Neural cell (in vitro differentiated cells): ENCODE measurements around the gene DKK1. TPM values are rescaled to one million over a fixed set of nuclear protein-coding genes. Genes with fewer than 3 reads are reported as not detected.

Experiments used
- H2AFZ ChIP-seq: fragments of 200-600, 300-800 bp; sonication (generic), shearing (Covaris generic); 2 replicates; pipeline ENCODE4 v1.6.0; 2014; ENCODE audit warnings: low read depth, mild to moderate bottlenecking, antibody characterized with exemption, low read length, moderate library complexity
- H3F3A ChIP-seq: fragments of 200-600 bp; shearing (Covaris generic); 2 replicates; pipeline ENCODE4 v1.6.1; 2016; ENCODE audit warnings: mild to moderate bottlenecking, moderate library complexity, mixed read lengths, antibody characterized with exemption, low read length; ENCODE audit not compliant: insufficient read depth, poor library complexity, severe bottlenecking
- H3K27ac ChIP-seq: fragments of 200-600, 300-800 bp; sonication (generic), shearing (Covaris generic); 2 replicates; pipeline ENCODE4 v1.5.1; 2014; ENCODE audit warnings: mild to moderate bottlenecking, low read length, moderate library complexity
- H3K27me3 ChIP-seq: fragments of 300-800, 200-600 bp; sonication (generic), shearing (Covaris generic); 2 replicates; pipeline ENCODE4 v1.6.0; 2014; ENCODE audit warnings: mild to moderate bottlenecking, low read depth, low read length, moderate library complexity; ENCODE audit not compliant: insufficient read depth
- H3K36me3 ChIP-seq: fragments of 300-800, 200-600 bp; sonication (generic), shearing (Covaris generic); 2 replicates; pipeline ENCODE4 v1.5.1; 2014; ENCODE audit warnings: mild to moderate bottlenecking, antibody characterized with exemption, low read length, moderate library complexity; ENCODE audit not compliant: insufficient read depth
- H3K4me2 ChIP-seq: fragments of 300-800, 200-600 bp; sonication (generic), shearing (Covaris generic); 2 replicates; pipeline ENCODE4 v1.6.0; 2014; ENCODE audit warnings: mild to moderate bottlenecking, low read length
- H3K4me3 ChIP-seq: fragments of 300-800, 200-600 bp; sonication (generic), shearing (Covaris generic); 2 replicates; pipeline ENCODE4 v1.5.1; 2014; ENCODE audit warnings: mild to moderate bottlenecking, low read length, moderate library complexity
- H3K79me2 ChIP-seq: fragments of 200-600 bp; shearing (Covaris generic); replicated peaks from 2 replicates; pipeline ENCODE4 v1.6.0; 2014; ENCODE audit warnings: mild to moderate bottlenecking, low read length, moderate library complexity; ENCODE audit not compliant: insufficient read depth
- H3K9ac ChIP-seq: fragments of 300-800, 200-600 bp; sonication (generic), shearing (Covaris generic); 2 replicates; pipeline ENCODE4 v1.6.1; 2016; ENCODE audit warnings: mild to moderate bottlenecking, low read length, mixed read lengths
- H3K9me2 ChIP-seq: fragments of 200-600 bp; shearing (Covaris generic); 2 replicates; pipeline ENCODE4 v1.6.1; 2016; ENCODE audit warnings: mild to moderate bottlenecking, low read length, mixed read lengths; ENCODE audit not compliant: insufficient read depth
- H3K9me3 ChIP-seq: fragments of 200-600, 300-800 bp; sonication (generic), shearing (Covaris generic); 2 replicates; pipeline ENCODE4 v1.6.1; 2016; ENCODE audit warnings: mild to moderate bottlenecking, mixed run types, low read length, moderate library complexity, mixed read lengths
- H4K20me1 ChIP-seq: fragments of 200-600 bp; shearing (Covaris generic); 2 replicates; pipeline ENCODE4 v1.6.1; 2016; ENCODE audit warnings: mild to moderate bottlenecking, mixed run types; ENCODE audit not compliant: insufficient read depth
- CTCF ChIP-seq: fragments of 450-650 bp; IDR thresholded peaks from 2 replicates; pipeline ENCODE4 v1.5.1; 2014; ENCODE audit warnings: antibody characterized with exemption, mild to moderate bottlenecking, moderate library complexity; ENCODE audit not compliant: poor library complexity, severe bottlenecking
- EP300 ChIP-seq: fragments of 450-650 bp; conservative IDR thresholded peaks from 2 replicates; pipeline ENCODE4 v1.6.1; 2014; ENCODE audit warnings: antibody characterized with exemption, mild to moderate bottlenecking, moderate library complexity; ENCODE audit not compliant: poor library complexity, severe bottlenecking
- EZH2 ChIP-seq: fragments of 200-600, 300-800 bp; shearing (Covaris generic), sonication (generic); IDR thresholded peaks from 2 replicates; pipeline ENCODE4 v1.6.1; 2014; ENCODE audit warnings: antibody characterized with exemption, low read length, borderline replicate concordance, mild to moderate bottlenecking; ENCODE audit not compliant: insufficient read depth, poor library complexity, severe bottlenecking
- MXI1 ChIP-seq: fragments of 450-650 bp; conservative IDR thresholded peaks from 2 replicates; pipeline ENCODE4 v1.6.1; 2014; ENCODE audit warnings: antibody characterized with exemption, mild to moderate bottlenecking; ENCODE audit not compliant: poor library complexity, severe bottlenecking
- POLR2AphosphoS5 ChIP-seq: IDR thresholded peaks from 2 replicates; pipeline ENCODE4 v1.6.1; 2012
- RAD21 ChIP-seq: fragments of 450-650 bp; conservative IDR thresholded peaks from 2 replicates; pipeline ENCODE4 v1.6.1; 2014; ENCODE audit warnings: antibody characterized with exemption, mild to moderate bottlenecking, moderate library complexity
- REST ChIP-seq: IDR thresholded peaks from 2 replicates; pipeline ENCODE4 v1.6.1; 2012; ENCODE audit warnings: borderline replicate concordance
- SMC3 ChIP-seq: fragments of 450-650 bp; conservative IDR thresholded peaks from 2 replicates; pipeline ENCODE4 v1.6.1; 2014; ENCODE audit warnings: antibody characterized with exemption, mild to moderate bottlenecking, moderate library complexity; ENCODE audit not compliant: poor library complexity
- TAF1 ChIP-seq: IDR thresholded peaks from 2 replicates; pipeline ENCODE4 v1.6.1; 2012; ENCODE audit warnings: low read depth
- polyA plus RNA-seq: library from polyadenylated mRNA; depleted of rRNA; stranded (reverse); fragments of >200 nt; gene quantifications from 2 replicates; pipeline ENCODE4 v1.2.3, GENCODE V29; 2014

The DKK1 gene
- polyA plus RNA-seq, 1 donor from 2014 or later: 0.12 TPM

GRCh38 chr10:52316500-52316899 lies 2.4 kb downstream of the DKK1 start:
- no peaks in the 10 kb centered on the region for H3K79me2 ChIP-seq
- H3K36me3 ChIP-seq: no peaks in the 10 kb centered on the region
- no peak overlapping the region for H3K27ac ChIP-seq
- no peak for TF ChIP-seq RAD21
- no peak for TF ChIP-seq EZH2
- no peak for TF ChIP-seq SMC3
- no peak for TF ChIP-seq CTCF
- no peak for TF ChIP-seq POLR2AphosphoS5
- H3F3A ChIP-seq: no peaks in the 10 kb centered on the region
- H2AFZ ChIP-seq: no peak overlapping the region
- no peak overlapping the region for H3K4me2 ChIP-seq
- no peak overlapping the region for H3K4me3 ChIP-seq
- H3K9ac ChIP-seq: no peak overlapping the region
- H4K20me1 ChIP-seq: no peaks in the 10 kb centered on the region
- H3K9me2 ChIP-seq: no peaks in the 10 kb centered on the region
- peaks cover 55% of the 10 kb centered on the region for H3K27me3 ChIP-seq
- H3K9me3 ChIP-seq: no peaks in the 10 kb centered on the region

GRCh38 chr10:52318136-52318701 lies 4.1 kb downstream of the DKK1 start:
- Histone ChIP-seq H3K27ac (no peak overlapping the region), H3K9ac (no peak overlapping the region), H2AFZ (no peak overlapping the region), H3K4me3 (no peak overlapping the region), H3F3A (no peaks in the 10 kb centered on the region), H3K27me3 (peaks cover 38% of the 10 kb centered on the region), H4K20me1 (no peaks in the 10 kb centered on the region), H3K9me2 (no peaks in the 10 kb centered on the region), H3K9me3 (no peaks in the 10 kb centered on the region), H3K36me3 (no peaks in the 10 kb centered on the region), H3K79me2 (no peaks in the 10 kb centered on the region), H3K4me2 (no peak overlapping the region)
- no peak for TF ChIP-seq SMC3

GRCh38 chr10:52318822-52319464 lies 4.9 kb downstream of the DKK1 start:
- Histone ChIP-seq H3K36me3 (no peaks in the 10 kb centered on the region), H3F3A (no peaks in the 10 kb centered on the region), H4K20me1 (no peaks in the 10 kb centered on the region)

More at GRCh38 chr10:52318822-52319464, 4.9 kb downstream of the DKK1 start:
- Histone ChIP-seq H3K27ac (no peak overlapping the region), H3K27me3 (peaks cover 31% of the 10 kb centered on the region), H3K9ac (no peak overlapping the region), H3K9me3 (no peaks in the 10 kb centered on the region), H3K4me2 (no peak overlapping the region), H3K79me2 (no peaks in the 10 kb centered on the region), H3K4me3 (no peak overlapping the region), H2AFZ (no peak overlapping the region), H3K9me2 (no peaks in the 10 kb centered on the region)
- TF ChIP-seq EP300: no peak
- no peak for TF ChIP-seq REST
- no peak for TF ChIP-seq SMC3
- TF ChIP-seq MXI1: no peak
- no peak for TF ChIP-seq TAF1
- no peak for TF ChIP-seq RAD21
- TF ChIP-seq CTCF: no peak
- TF ChIP-seq POLR2AphosphoS5: no peak
- TF ChIP-seq EZH2: no peak
